Left ventricle myocardium inferior (tissue), 1 donor: ENCODE data around the gene CC2D2B. TPM values are rescaled to one million over a fixed set of nuclear protein-coding genes. Genes with fewer than 3 reads are reported as not detected.
"Not testable (repeated sequence)": the region's sequence is repeated elsewhere in the genome, so short reads cannot be mapped to it uniquely, and the experiment has no call there.

Source experiments
- DNase-seq: peaks from one replicate; pipeline ENCODE4 v3.0.0-alpha.2; 2020
- H3K27ac ChIP-seq: fragments of 200-600 bp; replicated peaks from 2 replicates; pipeline ENCODE4 v1.8.0; 2021
- H3K27me3 ChIP-seq: fragments of 200-600 bp; 2 replicates; pipeline ENCODE4 v1.8.0; 2021; ENCODE audit warnings: low read depth
- H3K36me3 ChIP-seq: fragments of 200-600 bp; 2 replicates; pipeline ENCODE4 v1.8.0; 2021
- H3K4me1 ChIP-seq: fragments of 200-600 bp; 2 replicates; pipeline ENCODE4 v1.8.0; 2021
- H3K4me3 ChIP-seq: fragments of 200-600 bp; 2 replicates; pipeline ENCODE4 v1.8.0; 2021; ENCODE audit warnings: mild to moderate bottlenecking, moderate library complexity
- H3K9me3 ChIP-seq: fragments of 200-600 bp; replicated peaks from 2 replicates; pipeline ENCODE4 v1.8.0; 2021
- intact Hi-C: fragments of 100-400 bp; cut with micrococcal nuclease; formaldehyde crosslinking; loops from one replicate; pipeline ENCODE4 v1.11.0; 2022
- total RNA-seq: library from RNA; stranded (reverse); fragmentation: NEBNext Ultra II Directional; extraction: Animal tissue kit (Norgen Biotek cat#: 25700); gene quantifications from one replicate; pipeline ENCODE4 v1.2.1, GENCODE V29; 2021
- TF ChIP-seq, protein P1 (sequence below): fragments of 200-600 bp; IDR thresholded peaks from 2 replicates; pipeline ENCODE4 v1.8.0; 2021; ENCODE audit warnings: antibody characterized with exemption, mild to moderate bottlenecking, borderline replicate concordance
- donor health status: DM: no; HTN: yes; CAD: no; lungs with severe emphysema.

CC2D2B gene
- total RNA-seq, 1 donor from 2014 or later: 0.30 TPM

DNA sequence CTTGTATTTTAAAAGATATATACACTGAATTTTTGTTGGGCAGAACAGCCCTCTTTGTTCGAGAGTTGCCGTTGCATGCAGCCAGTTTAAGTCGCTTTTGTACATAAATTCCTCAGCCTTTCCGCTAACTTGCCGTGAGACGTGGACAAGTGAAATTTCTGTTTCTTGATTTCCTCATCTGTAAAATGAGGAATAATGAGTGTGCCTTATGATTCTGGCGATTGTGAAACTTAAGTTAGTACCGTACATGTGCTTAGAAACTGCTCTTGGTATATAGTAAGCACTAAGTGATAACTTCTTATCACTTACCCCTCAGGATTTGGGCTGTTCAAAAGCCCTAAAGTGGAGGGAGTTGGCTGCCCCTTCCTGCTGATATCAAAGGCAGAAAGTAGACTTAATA, 137.0 kb downstream of the CC2D2B start:
- Histone ChIP-seq H3K27me3 (no peaks in the 10 kb centered on the region), H3K4me1 (peaks cover 25% of the 10 kb centered on the region), H3K36me3 (no peaks in the 10 kb centered on the region), H3K4me3 (peak overlapping the region; percentile 82), H3K27ac (peak overlapping the region; percentile 89), H3K9me3 (no peaks in the 10 kb centered on the region)
- TF ChIP-seq, protein P1, sequence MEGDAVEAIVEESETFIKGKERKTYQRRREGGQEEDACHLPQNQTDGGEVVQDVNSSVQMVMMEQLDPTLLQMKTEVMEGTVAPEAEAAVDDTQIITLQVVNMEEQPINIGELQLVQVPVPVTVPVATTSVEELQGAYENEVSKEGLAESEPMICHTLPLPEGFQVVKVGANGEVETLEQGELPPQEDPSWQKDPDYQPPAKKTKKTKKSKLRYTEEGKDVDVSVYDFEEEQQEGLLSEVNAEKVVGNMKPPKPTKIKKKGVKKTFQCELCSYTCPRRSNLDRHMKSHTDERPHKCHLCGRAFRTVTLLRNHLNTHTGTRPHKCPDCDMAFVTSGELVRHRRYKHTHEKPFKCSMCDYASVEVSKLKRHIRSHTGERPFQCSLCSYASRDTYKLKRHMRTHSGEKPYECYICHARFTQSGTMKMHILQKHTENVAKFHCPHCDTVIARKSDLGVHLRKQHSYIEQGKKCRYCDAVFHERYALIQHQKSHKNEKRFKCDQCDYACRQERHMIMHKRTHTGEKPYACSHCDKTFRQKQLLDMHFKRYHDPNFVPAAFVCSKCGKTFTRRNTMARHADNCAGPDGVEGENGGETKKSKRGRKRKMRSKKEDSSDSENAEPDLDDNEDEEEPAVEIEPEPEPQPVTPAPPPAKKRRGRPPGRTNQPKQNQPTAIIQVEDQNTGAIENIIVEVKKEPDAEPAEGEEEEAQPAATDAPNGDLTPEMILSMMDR: no peak
- intact Hi-C loops: no loop called here
- DNase-seq: no peak

DNA sequence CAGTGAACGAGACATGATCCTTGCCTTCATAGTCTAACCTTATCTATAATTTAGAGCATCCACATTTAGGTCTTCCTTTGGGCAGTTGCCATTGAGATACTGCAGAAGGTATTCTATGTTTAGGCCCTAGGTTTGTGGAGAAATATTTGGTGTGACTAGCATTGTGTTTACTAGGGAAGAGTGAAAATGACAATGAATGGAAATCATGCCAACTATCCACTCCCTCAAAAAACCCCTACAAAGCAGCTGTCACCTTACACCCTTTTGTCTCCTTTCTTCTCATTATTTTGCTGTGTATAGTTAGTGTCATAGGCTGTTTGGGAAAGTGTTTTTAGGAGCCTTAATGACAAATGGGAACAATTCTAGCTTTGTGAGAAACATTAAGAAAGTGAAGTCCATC, 138.8 kb downstream of the CC2D2B start:
- no peak for DNase-seq
- no peak overlapping the region for H3K27ac ChIP-seq
- no peak overlapping the region for H3K4me3 ChIP-seq
- intact Hi-C loops: no loop called here
- H3K36me3 ChIP-seq: peaks cover 8% of the 10 kb centered on the region
- H3K4me1 ChIP-seq: peaks cover 25% of the 10 kb centered on the region
- TF ChIP-seq, protein P1: no peak
- no peaks in the 10 kb centered on the region for H3K27me3 ChIP-seq
- H3K9me3 ChIP-seq: no peaks in the 10 kb centered on the region

DNA sequence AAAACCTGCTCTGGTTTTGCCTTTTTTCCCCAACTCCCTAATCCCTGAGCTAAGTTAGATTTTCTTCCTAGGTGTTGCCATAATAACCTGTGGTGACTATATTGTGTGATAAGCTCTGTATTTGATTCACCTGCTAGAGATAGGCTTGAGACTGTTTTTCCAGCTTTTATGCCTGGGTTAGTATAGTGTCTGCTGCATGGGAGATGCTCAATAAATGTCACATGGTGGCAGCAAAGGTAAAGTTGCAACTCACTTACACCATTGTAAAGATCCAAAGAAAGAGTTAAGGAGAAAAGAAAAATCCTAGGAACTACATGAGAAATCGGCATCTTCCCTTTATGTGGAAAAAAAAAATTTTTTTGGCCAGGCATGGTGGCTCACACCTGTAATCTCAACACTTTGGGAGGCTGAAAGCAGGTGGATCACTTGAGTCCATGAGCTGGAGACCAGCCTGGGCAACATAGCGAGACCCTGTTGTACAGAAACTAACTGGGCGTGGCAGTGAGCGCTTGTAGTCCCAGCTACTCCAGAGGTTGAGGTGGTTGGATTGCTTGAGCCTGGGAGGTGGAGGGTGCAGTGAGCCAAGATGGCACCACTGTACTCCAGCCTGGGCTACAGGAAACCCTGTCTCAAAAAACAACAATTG, 139.4 kb downstream of the CC2D2B start:
- DNase-seq: no peak
- no peak overlapping the region for H3K27ac ChIP-seq
- H3K36me3 ChIP-seq: peaks cover 14% of the 10 kb centered on the region
- intact Hi-C loops: no loop called here
- H3K4me1 ChIP-seq: peaks cover 25% of the 10 kb centered on the region
- TF ChIP-seq, protein P1: no peak
- H3K27me3 ChIP-seq: no peaks in the 10 kb centered on the region
- no peak overlapping the region for H3K4me3 ChIP-seq
- no peaks in the 10 kb centered on the region for H3K9me3 ChIP-seq

DNA sequence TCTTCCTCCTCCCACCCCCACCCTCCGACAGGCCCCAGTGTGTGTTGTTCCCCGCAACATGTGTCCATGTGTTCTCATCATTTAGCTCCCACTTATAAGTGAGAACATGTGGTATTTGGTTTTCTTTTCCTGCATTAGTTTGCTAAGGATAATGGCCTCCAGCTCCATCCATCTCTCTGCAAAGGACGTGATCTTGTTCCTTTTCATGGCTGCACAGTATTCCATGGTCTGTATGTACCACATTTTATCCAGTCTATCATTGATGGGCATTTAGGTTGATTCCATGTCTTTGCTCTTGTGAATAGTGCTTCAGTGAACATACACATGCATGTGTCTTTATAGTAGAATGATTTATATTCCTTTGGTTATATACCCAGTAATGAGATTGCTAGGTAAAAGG, 140.2 kb downstream of the CC2D2B start:
- H3K27ac ChIP-seq, H3K4me3 ChIP-seq, intact Hi-C loops, H3K9me3 ChIP-seq, H3K27me3 ChIP-seq, DNase-seq: not testable (repeated sequence)
- H3K4me1 ChIP-seq: peaks cover 21% of the 10 kb centered on the region
- peaks cover 14% of the 10 kb centered on the region for H3K36me3 ChIP-seq

DNA sequence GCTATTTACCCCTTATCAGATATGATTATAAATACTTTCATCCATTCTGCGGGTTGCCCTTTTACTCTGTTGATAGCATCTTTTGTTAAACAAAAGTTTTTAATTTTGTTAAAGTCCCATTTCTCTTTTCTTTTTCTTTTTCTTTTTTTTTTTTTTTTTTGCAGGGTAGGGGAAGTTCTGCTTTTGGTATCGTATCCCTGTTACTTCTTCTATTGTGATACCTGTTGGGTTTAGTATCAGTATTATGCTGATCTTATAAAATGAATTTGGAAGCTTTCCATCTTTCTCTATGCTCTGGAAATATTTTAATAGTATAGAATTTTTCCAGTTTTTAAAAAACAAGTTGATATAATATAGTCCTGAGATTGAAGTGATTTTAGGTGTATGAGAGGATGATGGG, 141.6 kb downstream of the CC2D2B start:
- no peaks in the 10 kb centered on the region for H3K27me3 ChIP-seq
- DNase-seq: no peak
- no peak overlapping the region for H3K27ac ChIP-seq
- intact Hi-C loops: no loop called here
- TF ChIP-seq, protein P1: no peak
- no peak overlapping the region for H3K4me3 ChIP-seq
- peaks cover 8% of the 10 kb centered on the region for H3K4me1 ChIP-seq
- peaks cover 14% of the 10 kb centered on the region for H3K36me3 ChIP-seq
- H3K9me3 ChIP-seq: no peaks in the 10 kb centered on the region

DNA sequence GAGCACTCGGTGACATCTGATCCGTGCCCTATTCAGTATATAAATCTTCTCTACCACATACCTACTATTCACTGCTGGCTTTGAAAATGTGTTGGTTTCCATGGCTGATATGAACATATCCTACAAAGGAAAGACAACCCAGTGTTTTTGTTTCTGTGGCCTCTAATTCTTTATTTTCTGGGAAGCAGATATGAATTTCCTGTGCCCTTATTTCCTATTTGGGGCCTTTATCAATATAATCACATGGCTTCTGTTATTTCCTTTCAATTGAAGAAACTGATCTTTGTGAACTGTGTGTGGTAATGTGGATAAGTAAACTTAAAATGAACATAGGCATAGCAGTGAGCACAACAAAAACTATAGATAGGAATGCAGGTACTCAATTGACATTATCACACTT, 146.2 kb downstream of the CC2D2B start:
- TF ChIP-seq, protein P1: no peak
- H3K4me3 ChIP-seq: no peak overlapping the region
- no peak for DNase-seq
- intact Hi-C loops: no loop called here
- H3K27me3 ChIP-seq: no peaks in the 10 kb centered on the region
- H3K36me3 ChIP-seq: peaks cover 41% of the 10 kb centered on the region
- H3K4me1 ChIP-seq: no peaks in the 10 kb centered on the region
- no peaks in the 10 kb centered on the region for H3K9me3 ChIP-seq
- no peak overlapping the region for H3K27ac ChIP-seq
